HepG2 (cell line): ENCODE results near the gene RPS19. TPM values are rescaled to one million over a fixed set of nuclear protein-coding genes. Genes with fewer than 3 reads are reported as not detected.

ENCODE experiments used
- ATAC-seq: fragments of 200-7000 bp; cut with Tn5 transposase; 3 replicates; pipeline ENCODE4 v1.9.1; 2020; ENCODE audit warnings: mild to moderate bottlenecking, moderate library complexity
- BruUV-seq: library from RNA; stranded (reverse); fragments of 400-500 nt; replicated peaks from 2 replicates; lab custom pipeline; 2021; lab: Mats Ljungman, UMichigan
- CTCF ChIA-PET: fragments of 300-600 bp; formaldehyde crosslinking; extraction: SDS; loops from one replicate; lab custom pipeline; 2021; ENCODE audit warnings: low total read pairs, inconsistent platforms, low intra/inter-chr PET ratio; lab: Yijun Ruan, JAX
- POLR2A ChIA-PET: fragments of 350-600 bp; sonication (Branson Sonifier 250); formaldehyde crosslinking; loops from one replicate; lab custom pipeline; 2020; ENCODE audit warnings: antibody characterized with exemption, inconsistent platforms; lab: Yijun Ruan, JAX
- DNase-seq: peaks from one replicate; pipeline ENCODE4 v3.0.0-alpha.2; 2015; ENCODE audit warnings: low spot score
- FAIRE-seq: peaks from 3 replicates; lab custom pipeline; 2011; peaks lifted over from hg19 to GRCh38; lab: Jason Lieb, UNC
- H2AFZ ChIP-seq: one replicate; pipeline ENCODE4 v1.6.1; 2011; ENCODE audit warnings: low read length, inconsistent platforms
- H3K27ac ChIP-seq: fragments of 300-600 bp; 3 replicates; pipeline ENCODE4 v1.8.0; 2011; ENCODE audit warnings: mixed run types, mild to moderate bottlenecking, mixed read lengths, low read length, inconsistent platforms; ENCODE audit not compliant: insufficient read depth; ENCODE audit errors: extremely low read length
- H3K27me3 ChIP-seq, 2 experiments: fragments of 200-600 bp in 1 of 2; 2 replicates in 1 of 2; 3 replicates in 1 of 2; pipeline versions ENCODE4 v1.6.0 to v1.8.0; 2011; ENCODE audit warnings: low read length in 2 of 2, mild to moderate bottlenecking in 2 of 2, moderate library complexity in 2 of 2, inconsistent platforms in 1 of 2; ENCODE audit not compliant: insufficient read depth in 2 of 2, control insufficient read depth in 1 of 2
- H3K36me3 ChIP-seq, 2 experiments: fragments of 200-600 bp in 1 of 2; replicated peaks in 1 of 2; 2 replicates in 1 of 2; 3 replicates in 1 of 2; pipeline versions ENCODE4 v1.5.1 to v1.8.0; 2011; ENCODE audit warnings: low read length in 2 of 2, inconsistent platforms in 1 of 2; ENCODE audit not compliant: insufficient read depth in 2 of 2, control insufficient read depth in 1 of 2
- H3K4me1 ChIP-seq: 2 replicates; pipeline ENCODE4 v1.5.1; 2012; ENCODE audit warnings: low read length, inconsistent platforms; ENCODE audit not compliant: insufficient read depth
- H3K4me2 ChIP-seq: 2 replicates; pipeline ENCODE4 v1.6.0; 2011; ENCODE audit warnings: low read depth, low read length, inconsistent platforms
- H3K4me3 ChIP-seq, 3 experiments: fragments of 200-600 bp in 1 of 3; sonication (generic), shearing (Covaris generic) in 1 of 3; replicated peaks in 1 of 3; 2 replicates each; pipeline ENCODE4 v1.5.1; 2011 to 2016; ENCODE audit warnings: low read length in 3 of 3, inconsistent platforms in 2 of 3, low read depth in 2 of 3, mild to moderate bottlenecking in 2 of 3, control low read depth in 1 of 3, mixed read lengths in 1 of 3; ENCODE audit not compliant: insufficient read depth in 1 of 3
- H3K79me2 ChIP-seq: one replicate; pipeline ENCODE4 v1.6.1; 2011; ENCODE audit warnings: low read length, inconsistent platforms; ENCODE audit not compliant: insufficient read depth
- H3K9ac ChIP-seq: 2 replicates; pipeline ENCODE4 v1.6.0; 2011; ENCODE audit warnings: mild to moderate bottlenecking, low read depth, low read length, inconsistent platforms; ENCODE audit not compliant: insufficient read depth
- H3K9me3 ChIP-seq: 2 replicates; pipeline ENCODE4 v1.5.1; 2012; ENCODE audit warnings: mild to moderate bottlenecking, low read length
- H4K20me1 ChIP-seq: 2 replicates; pipeline ENCODE4 v1.6.0; 2011; ENCODE audit warnings: inconsistent platforms, mild to moderate bottlenecking, low read length, moderate library complexity; ENCODE audit not compliant: insufficient read depth
- FOXA1 ChIP-seq, 2 experiments: fragments of 450-650 bp in 1 of 2; sonication (generic) in 1 of 2; formaldehyde crosslinking in 1 of 2; IDR thresholded peaks; 2 replicates each; pipeline versions ENCODE4 v1.4.0 to v1.6.1; 2016 to 2020; ENCODE audit warnings: missing genetic modification reagents in 1 of 2
- HINFP ChIP-seq: sonication (generic); formaldehyde crosslinking; IDR thresholded peaks from 2 replicates; pipeline ENCODE4 v1.4.0; 2020; ENCODE audit warnings: low read depth, mild to moderate bottlenecking, missing genetic modification reagents
- KLF6 ChIP-seq: IDR thresholded peaks from 2 replicates; pipeline ENCODE4 v1.8.0; 2016; ENCODE audit warnings: missing biosample characterization, missing genetic modification reagents
- NPAS2 ChIP-seq: sonication (generic); formaldehyde crosslinking; IDR thresholded peaks from 2 replicates; pipeline ENCODE4 v1.8.0; 2022; ENCODE audit warnings: mild to moderate bottlenecking, missing genetic modification reagents, borderline replicate concordance
- POLR2AphosphoS5 ChIP-seq: IDR thresholded peaks from 2 replicates; pipeline ENCODE4 v1.6.1; 2012; ENCODE audit warnings: low read depth, low read length
- TOPORS ChIP-seq: sonication (generic); formaldehyde crosslinking; IDR thresholded peaks from 2 replicates; pipeline ENCODE4 v1.8.0; 2023; ENCODE audit warnings: mild to moderate bottlenecking, missing genetic modification reagents
- ZNF121 ChIP-seq: sonication (generic); formaldehyde crosslinking; IDR thresholded peaks from 2 replicates; pipeline ENCODE4 v1.5.0; 2020; ENCODE audit warnings: mild to moderate bottlenecking, missing genetic modification reagents
- ZNF335 ChIP-seq: sonication (generic); formaldehyde crosslinking; IDR thresholded peaks from 2 replicates; pipeline ENCODE4 v1.4.0; 2020; ENCODE audit warnings: missing genetic modification reagents
- ZZZ3 ChIP-seq: sonication (generic); formaldehyde crosslinking; IDR thresholded peaks from 2 replicates; pipeline ENCODE4 v1.4.0; 2020; ENCODE audit warnings: missing genetic modification reagents, mild to moderate bottlenecking, borderline replicate concordance
- WGBS: methylation state at CpG from one replicate; pipeline ENCODE4 v1.1.6; 2017; ENCODE audit warnings: low lambda C conversion rate; 5-methylcytosine and 5-hydroxymethylcytosine counted together
- in situ Hi-C: cut with HindIII; loops from 2 replicates; pipeline ENCODE4 v1.10.0; 2017; ENCODE audit warnings: low pct_unique_long_range_greater_than_20kb; ENCODE audit not compliant: extremely low pct_ligation_motif_present
- intact Hi-C: fragments of 100-400 bp; cut with micrococcal nuclease; formaldehyde crosslinking; loops from one replicate; pipeline ENCODE4 v1.10.0; 2022; ENCODE audit not compliant: unreplicated experiment
- polyA plus RNA-seq, 8 experiments: library from polyadenylated mRNA; depleted of rRNA in 3 of 8; stranded (reverse) in 7 of 8; unstranded in 1 of 8; fragments of >200 nt; fragmentation: Illumina TruSeq in 4 of 8; extraction: Trizol in 4 of 8; gene quantifications; 2 replicates each; pipeline versions ENCODE4 v1.2.1 to v1.2.3, GENCODE V29; 2011 to 2016; ENCODE audit warnings: low read depth in 4 of 8, missing spikeins in 1 of 8, mixed read lengths in 1 of 8; ENCODE audit not compliant: insufficient read depth in 1 of 8
- total RNA-seq, 5 experiments: library from RNA; depleted of rRNA; stranded (reverse); fragments of >200 nt; fragmentation: Illumina TruSeq; extraction: Trizol; gene quantifications; 2 replicates each; pipeline ENCODE4 v1.2.3, GENCODE V29; 2016; ENCODE audit warnings: low read depth in 1 of 5

The RPS19 gene
- total and polyA plus RNA-seq, 2 of the 13 experiments (the other 11 are each of a cell fraction or from before 2014, with no cell fraction given): 1,983 to 4,758 TPM

GRCh38 chr19:41879080-41879479, 19.0 kb downstream of the RPS19 start (continued):
- TF ChIP-seq POLR2AphosphoS5: no peak
- TF ChIP-seq ZZZ3: no peak
- TF ChIP-seq ZNF335 (CRISPR knock-in tag): no peak
- TF ChIP-seq HINFP: no peak

- DNase-seq (no peak), ATAC-seq (no peak), FAIRE-seq (no peak)
- intact Hi-C loops (no loop called here), in situ Hi-C loops (loop anchor here (5.0 to 10.0 kb wide), 2 partner anchors 55 to 78 kb away; partner anchors contain the start of gene RABAC1)
- H3K9ac ChIP-seq: no peak overlapping the region
- H3K4me3 ChIP-seq: no peak overlapping the region
- H3K79me2 ChIP-seq: peaks cover 5% of the 10 kb centered on the region
- H3K4me2 ChIP-seq: no peak overlapping the region
- TF ChIP-seq FOXA1 (IDR thresholded peaks at IDR 0.05) (no peak), FOXA1 (CRISPR knock-in tag; IDR thresholded peaks at IDR 0.05) (no peak), KLF6 (no peak), TOPORS (CRISPR knock-in tag) (no peak), NPAS2 (CRISPR knock-in tag) (no peak), ZNF121 (CRISPR knock-in tag) (0 out of 2 replicates have a peak, but pooled peaks have one; percentile 21)
- H3K9me3 ChIP-seq: no peaks in the 10 kb centered on the region
- BruUV-seq: no TSS peak
- no peaks in the 10 kb centered on the region for H4K20me1 ChIP-seq
- ChIA-PET POLR2A (no interaction called here), CTCF (no interaction called here)
- H3K4me1 ChIP-seq: peaks cover 36% of the 10 kb centered on the region
- H3K27ac ChIP-seq: no peak overlapping the region
- H2AFZ ChIP-seq: no peak overlapping the region
- peaks cover 1 to 6% of the 10 kb centered on the region in 2 experiments; a peak in 3 of 5 replicates for H3K27me3 ChIP-seq
- no peaks in the 10 kb centered on the region for H3K36me3 ChIP-seq
- WGBS: 35% methylated on average over 7 of the region's 7 CpGs
Observed at GRCh38 chr19:41879670-41880328, 19.7 kb downstream of the RPS19 start.
